NCI-H2029 (cell line): Measurements from ENCODE around the gene CEMP1.
A peak's percentile ranks its signal among the peaks of the same experiment; 100 is the strongest.
"Not testable (repeated sequence)": the region's sequence is repeated elsewhere in the genome, so short reads cannot be mapped to it uniquely, and the experiment has no call there.

ENCODE experiments used
- DNase-seq: peaks from one replicate; lab custom pipeline; 2025; lab: John Stamatoyannopoulos, UW

Gene CEMP1

GRCh38 chr16:2535625-2536013 lies 4.4 kb upstream of the CEMP1 start:
- no peak for DNase-seq

GRCh38 chr16:2534335-2534734 lies 3.1 kb upstream of the CEMP1 start:
- DNase-seq: not testable (repeated sequence)

GRCh38 chr16:2533912-2534311 lies 2.7 kb upstream of the CEMP1 start:
- DNase-seq: no peak

- DNase-seq: not testable (repeated sequence)
These were observed 2.0 kb upstream of the CEMP1 start for GRCh38 chr16:2533142-2533755.

GRCh38 chr16:2532494-2533141 lies 1.4 kb upstream of the CEMP1 start:
- peak; percentile 83 for DNase-seq

- peak; percentile 95 for DNase-seq
These were observed 687 bp upstream of the CEMP1 start for GRCh38 chr16:2531696-2532493.

- no peak for DNase-seq
These were observed 434 bp downstream of the CEMP1 start for GRCh38 chr16:2530629-2531318.

- no peak for DNase-seq
These were observed 1.1 kb downstream of the CEMP1 start for GRCh38 chr16:2529961-2530628.

- no peak for DNase-seq
These were observed 1.9 kb downstream of the CEMP1 start for GRCh38 chr16:2529061-2529931.

GRCh38 chr16:2528161-2529060 lies 2.8 kb downstream of the CEMP1 start:
- DNase-seq: no peak

- DNase-seq: no peak
These were observed 3.5 kb downstream of the CEMP1 start for GRCh38 chr16:2527784-2528100.

- DNase-seq: no peak
These were observed 4.0 kb downstream of the CEMP1 start for GRCh38 chr16:2527071-2527783.

GRCh38 chr16:2526135-2526534 lies 5.1 kb downstream of the CEMP1 start:
- DNase-seq: no peak

- DNase-seq: no peak
These were observed 6.8 kb downstream of the CEMP1 start for GRCh38 chr16:2524339-2524938.

GRCh38 chr16:2523801-2524231 lies 7.4 kb downstream of the CEMP1 start:
- no peak for DNase-seq

GRCh38 chr16:2520784-2521531 lies 10.2 kb downstream of the CEMP1 start:
- DNase-seq: no peak

- DNase-seq: peak; percentile 85
These were observed 11.0 kb downstream of the CEMP1 start, which contains the start of gene AMDHD2 for GRCh38 chr16:2520097-2520783. Gene AMDHD2 (plus strand): TSS chr16:2520371. CDS start chr16:2520459, 88 bp downstream.

GRCh38 chr16:2519711-2520080 lies 11.5 kb downstream of the CEMP1 start:
- no peak for DNase-seq
